ENCODE results near the gene PHLPP1. TPM values are rescaled to one million over a fixed set of nuclear protein-coding genes. Genes with fewer than 3 reads are reported as not detected.

The PHLPP1 gene
- total and polyA plus RNA-seq, 9 of the 15 experiments (the other 6 are each of a cell fraction or from before 2014, with no cell fraction given), result 0.56 to 9.0 (median 4.5) TPM

DNA sequence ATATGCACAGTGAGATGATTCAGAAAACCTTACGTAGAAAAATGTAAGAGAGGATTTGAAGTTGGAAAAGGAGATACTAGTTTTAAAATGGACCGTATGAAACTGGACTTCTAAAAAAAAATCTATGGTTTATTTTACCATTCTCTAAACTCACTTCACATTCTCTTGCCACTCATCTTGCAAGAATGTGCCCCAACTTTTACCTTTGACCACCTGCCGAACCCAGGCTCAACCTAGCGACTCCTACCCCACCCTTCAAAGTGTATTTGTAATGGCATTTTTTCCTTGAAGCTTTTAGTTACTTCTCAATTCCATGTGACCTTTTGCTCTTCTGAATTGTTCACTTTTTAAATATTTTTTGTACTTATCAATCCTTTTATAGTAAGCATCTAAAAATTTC, 160.8 kb downstream of the PHLPP1 start:
- DNase-seq (ENCODE audit: extremely low read depth in 1 of 4, low spot score in 3 of 4), result no peak
- no peak for FAIRE-seq
- CTCF ChIA-PET (ENCODE audit: low intra/inter-chr PET ratio), result no interaction called here
- Histone ChIP-seq H3K4me1 (replicated peaks in 1 of 2; ENCODE audit: control insufficient read depth in 2 of 2, insufficient read depth in 2 of 2, low read length in 2 of 2) (0 out of 5 replicates have a peak, but pooled peaks cover 0 to 3% of the 10 kb centered on the region in 2 experiments), H3K4me3 (no peak overlapping the region), H3K4me2 (ENCODE audit: insufficient read depth, low read length) (no peak overlapping the region), H3K36me3 (ENCODE audit: control insufficient read depth, insufficient read depth, low read length) (no peaks in the 10 kb centered on the region), H3K27ac (ENCODE audit: extremely low read depth, low read depth, low read length) (no peak overlapping the region), H3K9me3 (replicated peaks; ENCODE audit: control insufficient read depth, insufficient read depth, low read depth, low read length) (no peaks in the 10 kb centered on the region), H3K9ac (ENCODE audit: insufficient read depth in 1 of 2, low read depth in 2 of 2, low read length in 2 of 2) (no peak overlapping the region), H3K9me1 (ENCODE audit: control insufficient read depth, insufficient read depth, low read length) (no peaks in the 10 kb centered on the region), H3K79me2 (ENCODE audit: control insufficient read depth, insufficient read depth, low read length) (no peaks in the 10 kb centered on the region), H2AFZ (ENCODE audit: low read depth, low read length) (no peak overlapping the region), H3K27me3 (ENCODE audit: control insufficient read depth in 2 of 2, insufficient read depth in 2 of 2, low read length in 2 of 2) (no peaks in the 10 kb centered on the region), H4K20me1 (replicated peaks; ENCODE audit: control insufficient read depth, insufficient read depth, low read length) (no peaks in the 10 kb centered on the region)
- intact Hi-C loops (cut with micrococcal nuclease), result no loop called here
- POLR2A ChIA-PET, result no interaction called here
- ATAC-seq, result no peak
- in situ Hi-C loops (cut with MboI), result no loop called here
- TF ChIP-seq ZNF316 (IDR thresholded peaks at IDR 0.05) (no peak), NFIX (CRISPR knock-in tag; IDR thresholded peaks at IDR 0.05; ENCODE audit: low read depth) (no peak), CREB5 (CRISPR knock-in tag; IDR thresholded peaks at IDR 0.05) (no peak), ZNF699 (CRISPR knock-in tag; IDR thresholded peaks at IDR 0.05; ENCODE audit: insufficient replicate concordance) (no peak), EP300 (IDR thresholded peaks at IDR 0.05; ENCODE audit: low read length) (no peak), SAP30 (IDR thresholded peaks at IDR 0.05; ENCODE audit: borderline replicate concordance, insufficient read depth, low read depth, low read length, poor library complexity, severe bottlenecking) (no peak), SMC3 (conservative IDR thresholded peaks at IDR 0.05; ENCODE audit: insufficient read depth, low read depth, low read length) (no peak), GATAD2A (IDR thresholded peaks at IDR 0.05) (no peak), ZKSCAN1 (IDR thresholded peaks at IDR 0.05; ENCODE audit: low read depth, low read length) (no peak), HINFP (tag; conservative IDR thresholded peaks at IDR 0.05; ENCODE audit: low read depth) (no peak)
- no TSS peak for BruUV-seq (replicated peaks)
- WGBS (ENCODE audit: insufficient coverage, low coverage, missing lambda C conversion rate), result 100% methylated on average over 4 of the region's 4 CpGs
